K562 (cell line): Measurements from ENCODE around the gene SGPL1. TPM values are rescaled to one million over a fixed set of nuclear protein-coding genes. Genes with fewer than 3 reads are reported as not detected.

Experiments
- NFYB ChIP-seq: IDR thresholded peaks from 2 replicates; pipeline ENCODE4 v1.6.1; 2011; ENCODE audit warnings: mild to moderate bottlenecking, moderate library complexity; ENCODE audit not compliant: insufficient read length; ENCODE audit errors: extremely low read depth
- POLR2A ChIP-seq: fragments of 450-650 bp; conservative IDR thresholded peaks from 2 replicates; pipeline ENCODE4 v1.6.1; 2016
- RFX5 ChIP-seq: IDR thresholded peaks from 2 replicates; pipeline ENCODE4 v1.6.1; 2011; ENCODE audit warnings: low read depth, mild to moderate bottlenecking, improper control_type of control experiment, low read length
- SMC3 ChIP-seq: conservative IDR thresholded peaks from 2 replicates; pipeline ENCODE4 v1.6.1; 2011; ENCODE audit warnings: low read depth, low read length, improper control_type of control experiment; ENCODE audit not compliant: insufficient read depth
- SP2 ChIP-seq: IDR thresholded peaks from 2 replicates; pipeline ENCODE4 v1.6.1; 2011; ENCODE audit warnings: mild to moderate bottlenecking, low read depth, low read length, moderate library complexity; ENCODE audit not compliant: poor library complexity, severe bottlenecking; ENCODE audit errors: extremely low read depth
- TFAM ChIP-seq: fragments of 250-450 bp; sonication (Bioruptor Pico); conservative IDR thresholded peaks from 2 replicates; pipeline ENCODE4 v1.5.0; 2021; ENCODE audit warnings: mild to moderate bottlenecking, moderate library complexity
- ZNF324 ChIP-seq: fragments of 250-450 bp; sonication (Bioruptor Pico); IDR thresholded peaks from 2 replicates; pipeline ENCODE4 v1.4.0; 2020; ENCODE audit warnings: mild to moderate bottlenecking
- polyA plus RNA-seq, 8 experiments: library from polyadenylated mRNA; depleted of rRNA in 4 of 8; stranded (reverse) in 5 of 8; unstranded in 3 of 8; fragments of >200 nt; fragmentation: Nextera tagmentation in 2 of 8; fragmentation: Illumina TruSeq in 1 of 8; extraction: Ambion mirVana in 2 of 8; extraction: Trizol in 1 of 8; gene quantifications; 2 replicates each; pipeline versions ENCODE4 v1.2.1 to v1.2.3, GENCODE V29; 2011 to 2014; ENCODE audit warnings: inconsistent platforms in 1 of 8, missing spikeins in 1 of 8
- total RNA-seq, 7 experiments: library from RNA; depleted of rRNA in 6 of 7; stranded (reverse); fragments of >200 nt in 6 of 7; fragmentation: Illumina TruSeq in 2 of 7; extraction: Trizol in 2 of 7; gene quantifications; 2 replicates each; pipeline versions ENCODE4 v1.2.1 to v1.2.3, GENCODE V29; 2011 to 2021; ENCODE audit warnings: low replicate concordance in 1 of 7
- TF ChIP-seq, protein P1 (sequence below): fragments of 450-650 bp; IDR thresholded peaks from 2 replicates; pipeline ENCODE4 v1.7.1; 2018; ENCODE audit warnings: mild to moderate bottlenecking, low read depth; ENCODE audit not compliant: partially characterized antibody
- TF ChIP-seq, protein P2 (sequence below): fragments of 450-650 bp; IDR thresholded peaks from 2 replicates; pipeline ENCODE4 v1.6.1; 2016; ENCODE audit warnings: low read depth, mild to moderate bottlenecking, moderate library complexity
- TF ChIP-seq, protein P3 (sequence below): fragments of 450-650 bp; formaldehyde crosslinking; IDR thresholded peaks from 2 replicates; pipeline ENCODE4 v1.4.0; 2022; ENCODE audit warnings: missing genetic modification characterization
- TF ChIP-seq, protein P4 (sequence below): fragments of 250-450 bp; sonication (Bioruptor Pico); IDR thresholded peaks from 2 replicates; pipeline ENCODE4 v1.5.0; 2021
- TF ChIP-seq, protein P5 (sequence below): IDR thresholded peaks from 2 replicates; pipeline ENCODE4 v1.6.1; 2014; ENCODE audit warnings: antibody characterized with exemption
- TF ChIP-seq, protein P6 (sequence below): fragments of 250-450 bp; sonication (Bioruptor Pico); IDR thresholded peaks from 2 replicates; pipeline ENCODE4 v1.6.1; 2021; ENCODE audit warnings: mild to moderate bottlenecking
- TF ChIP-seq, protein P7 (sequence below): sonication (generic); formaldehyde crosslinking; IDR thresholded peaks from 2 replicates; pipeline ENCODE4 v1.8.0; 2023; ENCODE audit warnings: missing genetic modification reagents, mild to moderate bottlenecking, borderline replicate concordance

The SGPL1 gene
- total and polyA plus RNA-seq, 9 of the 15 experiments (the other 6 are each of a cell fraction or from before 2014, with no cell fraction given): 6.0 to 18.0 (median 8.7) TPM

DNA sequence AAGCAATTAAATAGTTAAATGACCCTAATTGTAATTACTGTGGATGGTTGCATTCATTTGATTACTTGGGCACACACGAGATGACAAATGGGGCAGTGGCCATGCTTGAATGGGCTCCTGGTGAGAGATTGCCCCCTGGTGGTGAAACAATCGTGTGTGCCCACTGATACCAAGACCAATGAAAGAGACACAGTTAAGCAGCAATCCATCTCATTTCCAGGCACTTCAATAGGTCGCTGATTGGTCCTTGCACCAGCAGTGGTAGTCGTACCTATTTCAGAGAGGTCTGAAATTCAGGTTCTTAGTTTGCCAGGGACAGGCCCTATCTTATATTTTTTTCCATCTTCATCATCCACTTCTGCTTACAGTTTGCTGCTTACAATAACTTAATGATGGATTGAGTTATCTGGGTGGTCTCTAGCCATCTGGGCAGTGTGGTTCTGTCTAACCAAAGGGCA, 64.4 kb downstream of the SGPL1 start (continued):
- TF ChIP-seq, protein P1, sequence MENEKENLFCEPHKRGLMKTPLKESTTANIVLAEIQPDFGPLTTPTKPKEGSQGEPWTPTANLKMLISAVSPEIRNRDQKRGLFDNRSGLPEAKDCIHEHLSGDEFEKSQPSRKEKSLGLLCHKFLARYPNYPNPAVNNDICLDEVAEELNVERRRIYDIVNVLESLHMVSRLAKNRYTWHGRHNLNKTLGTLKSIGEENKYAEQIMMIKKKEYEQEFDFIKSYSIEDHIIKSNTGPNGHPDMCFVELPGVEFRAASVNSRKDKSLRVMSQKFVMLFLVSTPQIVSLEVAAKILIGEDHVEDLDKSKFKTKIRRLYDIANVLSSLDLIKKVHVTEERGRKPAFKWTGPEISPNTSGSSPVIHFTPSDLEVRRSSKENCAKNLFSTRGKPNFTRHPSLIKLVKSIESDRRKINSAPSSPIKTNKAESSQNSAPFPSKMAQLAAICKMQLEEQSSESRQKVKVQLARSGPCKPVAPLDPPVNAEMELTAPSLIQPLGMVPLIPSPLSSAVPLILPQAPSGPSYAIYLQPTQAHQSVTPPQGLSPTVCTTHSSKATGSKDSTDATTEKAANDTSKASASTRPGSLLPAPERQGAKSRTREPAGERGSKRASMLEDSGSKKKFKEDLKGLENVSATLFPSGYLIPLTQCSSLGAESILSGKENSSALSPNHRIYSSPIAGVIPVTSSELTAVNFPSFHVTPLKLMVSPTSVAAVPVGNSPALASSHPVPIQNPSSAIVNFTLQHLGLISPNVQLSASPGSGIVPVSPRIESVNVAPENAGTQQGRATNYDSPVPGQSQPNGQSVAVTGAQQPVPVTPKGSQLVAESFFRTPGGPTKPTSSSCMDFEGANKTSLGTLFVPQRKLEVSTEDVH: no peak
- no peak for TF ChIP-seq SP2
- no peak for TF ChIP-seq RFX5
- TF ChIP-seq, protein P2, sequence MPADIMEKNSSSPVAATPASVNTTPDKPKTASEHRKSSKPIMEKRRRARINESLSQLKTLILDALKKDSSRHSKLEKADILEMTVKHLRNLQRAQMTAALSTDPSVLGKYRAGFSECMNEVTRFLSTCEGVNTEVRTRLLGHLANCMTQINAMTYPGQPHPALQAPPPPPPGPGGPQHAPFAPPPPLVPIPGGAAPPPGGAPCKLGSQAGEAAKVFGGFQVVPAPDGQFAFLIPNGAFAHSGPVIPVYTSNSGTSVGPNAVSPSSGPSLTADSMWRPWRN: no peak
- TF ChIP-seq, protein P3, sequence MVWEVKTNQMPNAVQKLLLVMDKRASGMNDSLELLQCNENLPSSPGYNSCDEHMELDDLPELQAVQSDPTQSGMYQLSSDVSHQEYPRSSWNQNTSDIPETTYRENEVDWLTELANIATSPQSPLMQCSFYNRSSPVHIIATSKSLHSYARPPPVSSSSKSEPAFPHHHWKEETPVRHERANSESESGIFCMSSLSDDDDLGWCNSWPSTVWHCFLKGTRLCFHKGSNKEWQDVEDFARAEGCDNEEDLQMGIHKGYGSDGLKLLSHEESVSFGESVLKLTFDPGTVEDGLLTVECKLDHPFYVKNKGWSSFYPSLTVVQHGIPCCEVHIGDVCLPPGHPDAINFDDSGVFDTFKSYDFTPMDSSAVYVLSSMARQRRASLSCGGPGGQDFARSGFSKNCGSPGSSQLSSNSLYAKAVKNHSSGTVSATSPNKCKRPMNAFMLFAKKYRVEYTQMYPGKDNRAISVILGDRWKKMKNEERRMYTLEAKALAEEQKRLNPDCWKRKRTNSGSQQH (CRISPR knock-in tag): no peak
- TF ChIP-seq, protein P4, sequence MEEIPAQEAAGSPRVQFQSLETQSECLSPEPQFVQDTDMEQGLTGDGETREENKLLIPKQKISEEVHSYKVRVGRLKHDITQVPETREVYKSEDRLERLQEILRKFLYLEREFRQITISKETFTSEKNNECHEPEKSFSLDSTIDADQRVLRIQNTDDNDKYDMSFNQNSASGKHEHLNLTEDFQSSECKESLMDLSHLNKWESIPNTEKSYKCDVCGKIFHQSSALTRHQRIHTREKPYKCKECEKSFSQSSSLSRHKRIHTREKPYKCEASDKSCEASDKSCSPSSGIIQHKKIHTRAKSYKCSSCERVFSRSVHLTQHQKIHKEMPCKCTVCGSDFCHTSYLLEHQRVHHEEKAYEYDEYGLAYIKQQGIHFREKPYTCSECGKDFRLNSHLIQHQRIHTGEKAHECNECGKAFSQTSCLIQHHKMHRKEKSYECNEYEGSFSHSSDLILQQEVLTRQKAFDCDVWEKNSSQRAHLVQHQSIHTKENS: no peak
- peak; percentile 99 for TF ChIP-seq SMC3
- TF ChIP-seq TFAM (CRISPR knock-in tag): no peak
- TF ChIP-seq, protein P5, sequence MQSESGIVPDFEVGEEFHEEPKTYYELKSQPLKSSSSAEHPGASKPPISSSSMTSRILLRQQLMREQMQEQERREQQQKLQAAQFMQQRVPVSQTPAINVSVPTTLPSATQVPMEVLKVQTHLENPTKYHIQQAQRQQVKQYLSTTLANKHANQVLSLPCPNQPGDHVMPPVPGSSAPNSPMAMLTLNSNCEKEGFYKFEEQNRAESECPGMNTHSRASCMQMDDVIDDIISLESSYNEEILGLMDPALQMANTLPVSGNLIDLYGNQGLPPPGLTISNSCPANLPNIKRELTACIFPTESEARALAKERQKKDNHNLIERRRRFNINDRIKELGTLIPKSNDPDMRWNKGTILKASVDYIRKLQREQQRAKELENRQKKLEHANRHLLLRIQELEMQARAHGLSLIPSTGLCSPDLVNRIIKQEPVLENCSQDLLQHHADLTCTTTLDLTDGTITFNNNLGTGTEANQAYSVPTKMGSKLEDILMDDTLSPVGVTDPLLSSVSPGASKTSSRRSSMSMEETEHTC: no peak
- no peak for TF ChIP-seq NFYB
- TF ChIP-seq, protein P6, sequence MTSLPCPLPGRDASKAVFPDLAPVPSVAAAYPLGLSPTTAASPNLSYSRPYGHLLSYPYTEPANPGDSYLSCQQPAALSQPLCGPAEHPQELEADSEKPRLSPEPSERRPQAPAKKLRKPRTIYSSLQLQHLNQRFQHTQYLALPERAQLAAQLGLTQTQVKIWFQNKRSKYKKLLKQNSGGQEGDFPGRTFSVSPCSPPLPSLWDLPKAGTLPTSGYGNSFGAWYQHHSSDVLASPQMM: no peak
- TF ChIP-seq POLR2A: no peak
- TF ChIP-seq, protein P7, sequence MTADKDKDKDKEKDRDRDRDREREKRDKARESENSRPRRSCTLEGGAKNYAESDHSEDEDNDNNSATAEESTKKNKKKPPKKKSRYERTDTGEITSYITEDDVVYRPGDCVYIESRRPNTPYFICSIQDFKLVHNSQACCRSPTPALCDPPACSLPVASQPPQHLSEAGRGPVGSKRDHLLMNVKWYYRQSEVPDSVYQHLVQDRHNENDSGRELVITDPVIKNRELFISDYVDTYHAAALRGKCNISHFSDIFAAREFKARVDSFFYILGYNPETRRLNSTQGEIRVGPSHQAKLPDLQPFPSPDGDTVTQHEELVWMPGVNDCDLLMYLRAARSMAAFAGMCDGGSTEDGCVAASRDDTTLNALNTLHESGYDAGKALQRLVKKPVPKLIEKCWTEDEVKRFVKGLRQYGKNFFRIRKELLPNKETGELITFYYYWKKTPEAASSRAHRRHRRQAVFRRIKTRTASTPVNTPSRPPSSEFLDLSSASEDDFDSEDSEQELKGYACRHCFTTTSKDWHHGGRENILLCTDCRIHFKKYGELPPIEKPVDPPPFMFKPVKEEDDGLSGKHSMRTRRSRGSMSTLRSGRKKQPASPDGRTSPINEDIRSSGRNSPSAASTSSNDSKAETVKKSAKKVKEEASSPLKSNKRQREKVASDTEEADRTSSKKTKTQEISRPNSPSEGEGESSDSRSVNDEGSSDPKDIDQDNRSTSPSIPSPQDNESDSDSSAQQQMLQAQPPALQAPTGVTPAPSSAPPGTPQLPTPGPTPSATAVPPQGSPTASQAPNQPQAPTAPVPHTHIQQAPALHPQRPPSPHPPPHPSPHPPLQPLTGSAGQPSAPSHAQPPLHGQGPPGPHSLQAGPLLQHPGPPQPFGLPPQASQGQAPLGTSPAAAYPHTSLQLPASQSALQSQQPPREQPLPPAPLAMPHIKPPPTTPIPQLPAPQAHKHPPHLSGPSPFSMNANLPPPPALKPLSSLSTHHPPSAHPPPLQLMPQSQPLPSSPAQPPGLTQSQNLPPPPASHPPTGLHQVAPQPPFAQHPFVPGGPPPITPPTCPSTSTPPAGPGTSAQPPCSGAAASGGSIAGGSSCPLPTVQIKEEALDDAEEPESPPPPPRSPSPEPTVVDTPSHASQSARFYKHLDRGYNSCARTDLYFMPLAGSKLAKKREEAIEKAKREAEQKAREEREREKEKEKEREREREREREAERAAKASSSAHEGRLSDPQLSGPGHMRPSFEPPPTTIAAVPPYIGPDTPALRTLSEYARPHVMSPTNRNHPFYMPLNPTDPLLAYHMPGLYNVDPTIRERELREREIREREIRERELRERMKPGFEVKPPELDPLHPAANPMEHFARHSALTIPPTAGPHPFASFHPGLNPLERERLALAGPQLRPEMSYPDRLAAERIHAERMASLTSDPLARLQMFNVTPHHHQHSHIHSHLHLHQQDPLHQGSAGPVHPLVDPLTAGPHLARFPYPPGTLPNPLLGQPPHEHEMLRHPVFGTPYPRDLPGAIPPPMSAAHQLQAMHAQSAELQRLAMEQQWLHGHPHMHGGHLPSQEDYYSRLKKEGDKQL (CRISPR knock-in tag): no peak
- TF ChIP-seq ZNF324: no peak
